C1 segment of cervical spinal cord (tissue), 14 donors: ENCODE data around the gene SH3TC1.

Source experiments
- DNase-seq, 14 donors: peaks; one replicate each; lab custom pipeline; 2025; lab: John Stamatoyannopoulos, UW

SH3TC1 gene

GRCh38 chr4:8286719-8287342, 87.7 kb downstream of the SH3TC1 start:
- no peak for DNase-seq

DNA sequence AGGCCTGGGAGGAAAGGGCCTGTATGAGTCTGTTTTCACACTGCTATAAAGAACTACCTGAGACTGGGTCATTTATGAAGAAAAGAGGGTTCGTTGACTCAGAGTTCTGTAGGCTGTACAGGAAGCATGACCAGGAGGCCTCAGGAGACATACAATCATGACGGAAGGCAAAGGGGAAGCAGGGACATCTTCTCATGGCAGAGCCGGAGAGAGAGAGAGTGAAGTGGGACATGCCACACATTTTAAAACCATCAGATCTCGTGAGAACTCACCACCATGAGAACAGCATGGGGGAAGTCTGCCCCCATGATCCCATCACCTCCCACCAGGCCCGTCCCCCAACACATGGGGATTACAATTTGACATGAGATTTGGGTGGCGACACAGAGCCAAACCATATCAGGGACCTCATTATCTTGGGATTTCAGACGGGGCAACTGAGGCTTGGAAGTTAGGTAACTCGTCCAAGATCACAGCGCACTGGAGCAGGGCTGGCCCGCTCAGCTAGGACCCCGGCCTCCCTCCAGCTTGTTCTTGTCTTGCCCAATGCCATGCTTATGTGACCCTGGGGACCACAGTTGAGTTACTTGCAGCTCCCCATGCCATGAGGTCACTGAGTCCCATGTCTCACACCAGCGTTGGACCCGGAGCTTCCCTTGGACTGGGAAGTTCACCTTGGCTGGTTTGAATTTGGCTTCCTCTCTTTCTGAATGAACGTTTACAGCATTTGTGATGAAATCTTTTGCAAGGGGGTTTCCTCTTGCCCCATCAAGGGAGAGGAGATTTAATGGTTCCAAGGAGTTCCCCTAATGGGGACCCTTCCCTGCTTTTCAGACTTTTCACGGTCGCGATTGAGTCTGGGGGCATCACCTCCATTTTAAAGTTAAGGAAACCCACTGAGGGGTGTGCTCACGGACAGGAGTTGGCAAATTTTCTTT, 88.5 kb downstream of the SH3TC1 start:
- DNase-seq: no peak

- no peak for DNase-seq
Observed at GRCh38 chr4:8289151-8289750, 90.2 kb downstream of the SH3TC1 start.

DNA sequence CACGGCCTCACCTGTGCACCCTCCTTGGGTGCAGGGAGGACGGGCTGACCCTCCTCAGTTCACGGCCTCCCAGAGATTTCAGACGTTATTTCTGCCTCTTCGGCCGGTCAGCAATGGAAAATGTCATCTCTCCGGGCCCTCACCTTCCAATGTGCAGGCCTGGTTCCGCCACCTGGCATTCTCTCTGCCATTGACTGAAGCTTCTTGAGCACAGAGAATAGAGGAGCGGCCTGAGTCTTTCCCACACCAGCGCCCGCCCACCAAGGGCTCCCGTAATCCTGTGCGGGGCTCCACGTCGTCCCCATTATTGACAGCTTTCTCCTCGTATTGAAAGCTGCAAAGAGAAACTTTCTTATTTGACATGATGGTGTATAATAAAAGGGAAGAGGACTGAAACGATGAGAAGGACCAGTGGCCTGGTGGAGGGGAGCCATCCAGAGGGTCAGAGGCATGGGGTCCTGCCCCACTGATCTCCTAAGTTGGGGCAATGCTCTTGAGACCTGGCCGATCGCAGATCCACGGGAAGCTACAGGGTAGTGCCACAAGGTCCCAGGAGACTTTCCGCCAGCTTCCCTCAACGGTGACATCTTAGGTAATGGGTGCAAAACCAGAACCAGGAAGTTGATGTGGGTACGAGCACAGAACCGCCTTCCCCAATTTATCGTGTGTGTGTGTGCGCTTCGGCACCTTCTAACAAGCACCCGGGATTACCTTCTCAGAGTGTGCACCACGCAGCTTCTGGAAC, 91.0 kb downstream of the SH3TC1 start:
- no peak for DNase-seq

- no peak for DNase-seq
Observed at GRCh38 chr4:8290701-8290970, 91.5 kb downstream of the SH3TC1 start.
